H54 (cell line): ENCODE measurements around the gene FGFRL1.

Experiments used
- DNase-seq: peaks from one replicate; pipeline ENCODE4 v3.0.0; 2011; ENCODE audit warnings: low spot score, mixed read lengths; ENCODE audit not compliant: insufficient read length
- FAIRE-seq: peaks from 3 replicates; lab custom pipeline; 2011; peaks lifted over from hg19 to GRCh38; lab: Jason Lieb, UNC
- POLR2A ChIP-seq: IDR thresholded peaks from 2 replicates; pipeline ENCODE4 v1.6.1; 2011; ENCODE audit warnings: low read depth, mild to moderate bottlenecking, low read length

The FGFRL1 gene

GRCh38 chr4:1055721-1056590 is 44.5 kb downstream of the FGFRL1 start:
- no peak for TF ChIP-seq POLR2A
- DNase-seq (no peak), FAIRE-seq (no peak)

GRCh38 chr4:1056671-1057402 is 45.4 kb downstream of the FGFRL1 start:
- TF ChIP-seq POLR2A = no peak
- FAIRE-seq (no peak), DNase-seq (no peak)

- no peak for FAIRE-seq
- DNase-seq = no peak
- TF ChIP-seq POLR2A = no peak
Measured at GRCh38 chr4:1057403-1057745, 45.9 kb downstream of the FGFRL1 start.

GRCh38 chr4:1058198-1058996 is 47.0 kb downstream of the FGFRL1 start:
- TF ChIP-seq POLR2A = no peak
- FAIRE-seq (no peak), DNase-seq (no peak)

- FAIRE-seq (no peak), DNase-seq (no peak)
- TF ChIP-seq POLR2A = no peak
Measured at GRCh38 chr4:1058997-1059665, 47.7 kb downstream of the FGFRL1 start.

GRCh38 chr4:1060121-1060520 is 48.7 kb downstream of the FGFRL1 start:
- TF ChIP-seq POLR2A = no peak
- DNase-seq = no peak
- FAIRE-seq = no peak

- FAIRE-seq (no peak), DNase-seq (no peak)
- TF ChIP-seq POLR2A = no peak
Measured at GRCh38 chr4:1060621-1061020, 49.2 kb downstream of the FGFRL1 start.

GRCh38 chr4:1061056-1061700 is 49.8 kb downstream of the FGFRL1 start:
- TF ChIP-seq POLR2A = no peak
- no peak for FAIRE-seq

GRCh38 chr4:1061760-1062159 is 50.3 kb downstream of the FGFRL1 start:
- no peak for TF ChIP-seq POLR2A
- DNase-seq = no peak
- FAIRE-seq = no peak

More at GRCh38 chr4:1061056-1061700, 49.8 kb downstream of the FGFRL1 start:
- no peak for DNase-seq

- FAIRE-seq = no peak
- no peak for DNase-seq
- no peak for TF ChIP-seq POLR2A
Measured at GRCh38 chr4:1062419-1062818, 51.0 kb downstream of the FGFRL1 start.

GRCh38 chr4:1065732-1066131 is 54.3 kb downstream of the FGFRL1 start:
- no peak for TF ChIP-seq POLR2A
- DNase-seq = no peak
- FAIRE-seq = no peak

GRCh38 chr4:1069394-1069793 is 58.0 kb downstream of the FGFRL1 start:
- TF ChIP-seq POLR2A = no peak
- no peak for FAIRE-seq
- no peak for DNase-seq
